Endothelial cell (in vitro differentiated cells): ENCODE results near the gene DCAF4L1. TPM values are rescaled to one million over a fixed set of nuclear protein-coding genes. Genes with fewer than 3 reads are reported as not detected.

Source experiments
- DNase-seq: peaks from one replicate; pipeline ENCODE4 v3.0.0; 2021; ENCODE audit warnings: low spot score
- H3K27ac Mint-ChIP-seq: one replicate; pipeline ENCODE4 v1.8.0; 2021; ENCODE audit warnings: mixed read lengths, inconsistent platforms; ENCODE audit not compliant: unreplicated experiment
- H3K27me3 Mint-ChIP-seq: one replicate; pipeline ENCODE4 v1.8.0; 2021; ENCODE audit warnings: mild to moderate bottlenecking, moderate library complexity, mixed read lengths, inconsistent platforms; ENCODE audit not compliant: unreplicated experiment
- H3K36me3 Mint-ChIP-seq: one replicate; pipeline ENCODE4 v1.8.0; 2021; ENCODE audit warnings: mild to moderate bottlenecking, low read depth, mixed read lengths, inconsistent platforms; ENCODE audit not compliant: unreplicated experiment
- H3K4me1 Mint-ChIP-seq: one replicate; pipeline ENCODE4 v1.8.0; 2021; ENCODE audit warnings: mild to moderate bottlenecking, mixed read lengths, inconsistent platforms; ENCODE audit not compliant: unreplicated experiment
- H3K4me3 Mint-ChIP-seq: one replicate; pipeline ENCODE4 v1.8.0; 2021; ENCODE audit warnings: mild to moderate bottlenecking, mixed read lengths, inconsistent platforms; ENCODE audit not compliant: unreplicated experiment
- H3K9me3 Mint-ChIP-seq: one replicate; pipeline ENCODE4 v1.8.0; 2021; ENCODE audit warnings: mixed read lengths, inconsistent platforms; ENCODE audit not compliant: unreplicated experiment
- total RNA-seq: library from RNA; stranded (reverse); fragmentation: NEBNext Ultra II Directional; extraction: Animal tissue kit (Norgen Biotek cat#: 25700); gene quantifications from one replicate; pipeline ENCODE4 v1.2.1, GENCODE V29; 2021; ENCODE audit not compliant: unreplicated experiment
- TF ChIP-seq, protein P1 (sequence below): fragments of 200-600 bp; sonication (generic); IDR thresholded peaks from one replicate; pipeline ENCODE4 v1.5.0; 2021; ENCODE audit warnings: antibody characterized with exemption; ENCODE audit not compliant: unreplicated experiment

The DCAF4L1 gene
- total RNA-seq, 1 donor from 2014 or later, result 0.44 TPM

DNA sequence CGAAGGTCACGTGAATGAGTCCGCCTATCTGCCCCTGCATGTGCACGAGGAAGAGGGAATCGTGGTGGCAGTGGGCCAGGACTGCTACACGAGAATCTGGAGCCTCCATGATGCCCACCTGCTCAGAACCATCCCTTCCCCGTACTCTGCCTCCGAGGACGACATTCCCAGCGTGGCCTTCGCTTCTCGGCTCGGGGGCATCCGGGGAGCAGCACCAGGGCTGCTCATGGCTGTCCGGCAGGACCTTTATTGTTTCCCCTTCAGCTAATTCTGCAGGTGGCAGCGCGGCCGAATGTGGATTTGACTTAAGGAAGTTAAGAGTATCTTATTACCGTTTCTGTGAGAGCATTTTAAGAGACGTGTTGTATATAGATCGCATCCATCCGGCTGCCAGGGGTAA lies 1.2 kb downstream of the DCAF4L1 start:
- Mint-ChIP-seq H3K4me1 (peaks cover 12% of the 10 kb centered on the region), H3K36me3 (peaks cover 7% of the 10 kb centered on the region), H3K9me3 (peaks cover 8% of the 10 kb centered on the region), H3K4me3 (no peak overlapping the region), H3K27me3 (peaks cover 8% of the 10 kb centered on the region), H3K27ac (no peak overlapping the region)
- no peak for DNase-seq
- TF ChIP-seq, protein P1, sequence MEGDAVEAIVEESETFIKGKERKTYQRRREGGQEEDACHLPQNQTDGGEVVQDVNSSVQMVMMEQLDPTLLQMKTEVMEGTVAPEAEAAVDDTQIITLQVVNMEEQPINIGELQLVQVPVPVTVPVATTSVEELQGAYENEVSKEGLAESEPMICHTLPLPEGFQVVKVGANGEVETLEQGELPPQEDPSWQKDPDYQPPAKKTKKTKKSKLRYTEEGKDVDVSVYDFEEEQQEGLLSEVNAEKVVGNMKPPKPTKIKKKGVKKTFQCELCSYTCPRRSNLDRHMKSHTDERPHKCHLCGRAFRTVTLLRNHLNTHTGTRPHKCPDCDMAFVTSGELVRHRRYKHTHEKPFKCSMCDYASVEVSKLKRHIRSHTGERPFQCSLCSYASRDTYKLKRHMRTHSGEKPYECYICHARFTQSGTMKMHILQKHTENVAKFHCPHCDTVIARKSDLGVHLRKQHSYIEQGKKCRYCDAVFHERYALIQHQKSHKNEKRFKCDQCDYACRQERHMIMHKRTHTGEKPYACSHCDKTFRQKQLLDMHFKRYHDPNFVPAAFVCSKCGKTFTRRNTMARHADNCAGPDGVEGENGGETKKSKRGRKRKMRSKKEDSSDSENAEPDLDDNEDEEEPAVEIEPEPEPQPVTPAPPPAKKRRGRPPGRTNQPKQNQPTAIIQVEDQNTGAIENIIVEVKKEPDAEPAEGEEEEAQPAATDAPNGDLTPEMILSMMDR, result no peak

- no peak for DNase-seq
- TF ChIP-seq, protein P1, result no peak
- H3K27ac Mint-ChIP-seq, result no peak overlapping the region
- peaks cover 15% of the 10 kb centered on the region for H3K4me1 Mint-ChIP-seq
- H3K9me3 Mint-ChIP-seq, result peaks cover 8% of the 10 kb centered on the region
- no peak overlapping the region for H3K4me3 Mint-ChIP-seq
- H3K36me3 Mint-ChIP-seq, result peaks cover 7% of the 10 kb centered on the region
- H3K27me3 Mint-ChIP-seq, result peaks cover 8% of the 10 kb centered on the region
These were observed 3.6 kb downstream of the DCAF4L1 start for GRCh38 chr4:41985151-41985550.

- Mint-ChIP-seq H3K27me3 (no peaks in the 10 kb centered on the region), H3K4me3 (peak overlapping the region; percentile 99), H3K4me1 (peaks cover 17% of the 10 kb centered on the region), H3K9me3 (no peaks in the 10 kb centered on the region), H3K36me3 (no peaks in the 10 kb centered on the region), H3K27ac (peak overlapping the region; percentile 92)
- TF ChIP-seq, protein P1, result no peak
- no peak for DNase-seq
These were observed 8.4 kb downstream of the DCAF4L1 start for GRCh38 chr4:41989994-41990364.

GRCh38 chr4:41990365-41991111 lies 9.0 kb downstream of the DCAF4L1 start, which contains the start of gene SLC30A9:
SLC30A9 (plus strand) TSS chr4:41990530; CDS start chr4:41990652, 122 bp downstream.
- Mint-ChIP-seq H3K36me3 (no peaks in the 10 kb centered on the region), H3K4me1 (peaks cover 17% of the 10 kb centered on the region), H3K27ac (peak within 1 kb of the TSS; percentile 92), H3K27me3 (no peaks in the 10 kb centered on the region), H3K9me3 (no peaks in the 10 kb centered on the region), H3K4me3 (peak within 1 kb of the TSS; percentile 99)
- DNase-seq, result peak; percentile 81
- TF ChIP-seq, protein P1, result peak; percentile 16
